Measurements from ENCODE around the gene GIGYF2. TPM values are rescaled to one million over a fixed set of nuclear protein-coding genes. Genes with fewer than 3 reads are reported as not detected.
A peak's percentile ranks its signal among the peaks of the same experiment; 100 is the strongest.
"Not testable (repeated sequence)": the region's sequence is repeated elsewhere in the genome, so short reads cannot be mapped to it uniquely, and the experiment has no call there.

Gene GIGYF2, protein sequence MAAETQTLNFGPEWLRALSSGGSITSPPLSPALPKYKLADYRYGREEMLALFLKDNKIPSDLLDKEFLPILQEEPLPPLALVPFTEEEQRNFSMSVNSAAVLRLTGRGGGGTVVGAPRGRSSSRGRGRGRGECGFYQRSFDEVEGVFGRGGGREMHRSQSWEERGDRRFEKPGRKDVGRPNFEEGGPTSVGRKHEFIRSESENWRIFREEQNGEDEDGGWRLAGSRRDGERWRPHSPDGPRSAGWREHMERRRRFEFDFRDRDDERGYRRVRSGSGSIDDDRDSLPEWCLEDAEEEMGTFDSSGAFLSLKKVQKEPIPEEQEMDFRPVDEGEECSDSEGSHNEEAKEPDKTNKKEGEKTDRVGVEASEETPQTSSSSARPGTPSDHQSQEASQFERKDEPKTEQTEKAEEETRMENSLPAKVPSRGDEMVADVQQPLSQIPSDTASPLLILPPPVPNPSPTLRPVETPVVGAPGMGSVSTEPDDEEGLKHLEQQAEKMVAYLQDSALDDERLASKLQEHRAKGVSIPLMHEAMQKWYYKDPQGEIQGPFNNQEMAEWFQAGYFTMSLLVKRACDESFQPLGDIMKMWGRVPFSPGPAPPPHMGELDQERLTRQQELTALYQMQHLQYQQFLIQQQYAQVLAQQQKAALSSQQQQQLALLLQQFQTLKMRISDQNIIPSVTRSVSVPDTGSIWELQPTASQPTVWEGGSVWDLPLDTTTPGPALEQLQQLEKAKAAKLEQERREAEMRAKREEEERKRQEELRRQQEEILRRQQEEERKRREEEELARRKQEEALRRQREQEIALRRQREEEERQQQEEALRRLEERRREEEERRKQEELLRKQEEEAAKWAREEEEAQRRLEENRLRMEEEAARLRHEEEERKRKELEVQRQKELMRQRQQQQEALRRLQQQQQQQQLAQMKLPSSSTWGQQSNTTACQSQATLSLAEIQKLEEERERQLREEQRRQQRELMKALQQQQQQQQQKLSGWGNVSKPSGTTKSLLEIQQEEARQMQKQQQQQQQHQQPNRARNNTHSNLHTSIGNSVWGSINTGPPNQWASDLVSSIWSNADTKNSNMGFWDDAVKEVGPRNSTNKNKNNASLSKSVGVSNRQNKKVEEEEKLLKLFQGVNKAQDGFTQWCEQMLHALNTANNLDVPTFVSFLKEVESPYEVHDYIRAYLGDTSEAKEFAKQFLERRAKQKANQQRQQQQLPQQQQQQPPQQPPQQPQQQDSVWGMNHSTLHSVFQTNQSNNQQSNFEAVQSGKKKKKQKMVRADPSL (N-terminal part only)
- 10 to 100 TPM; 35.3 to 44.9 (median 39.3) TPM for polyA plus RNA-seq (ENCODE audit: insufficient read length in 10 of 10)
- long read RNA-seq, donor 1, result 0 reads
- long read RNA-seq, donor 2, result 0 reads
- long read RNA-seq, donor 3, result 0 reads
- long read RNA-seq, donor 4, result 0 reads
- long read RNA-seq, donor 5, partial matches to known transcripts, result 0 of 1 reads
- long read RNA-seq, donor 5, other reads (novel, unspliced or antisense), result 0 of 1 reads
- long read RNA-seq, donor 6, result 0 reads
- long read RNA-seq, donor 7, partial matches to known transcripts, result 5 of 7 reads
- long read RNA-seq, donor 7, other reads (novel, unspliced or antisense), result 0 of 7 reads
- long read RNA-seq, donor 8, partial matches to known transcripts, result 0 of 1 reads
- long read RNA-seq, donor 8, other reads (novel, unspliced or antisense), result 0 of 1 reads
- long read RNA-seq, donor 9, result 0 reads

DNA sequence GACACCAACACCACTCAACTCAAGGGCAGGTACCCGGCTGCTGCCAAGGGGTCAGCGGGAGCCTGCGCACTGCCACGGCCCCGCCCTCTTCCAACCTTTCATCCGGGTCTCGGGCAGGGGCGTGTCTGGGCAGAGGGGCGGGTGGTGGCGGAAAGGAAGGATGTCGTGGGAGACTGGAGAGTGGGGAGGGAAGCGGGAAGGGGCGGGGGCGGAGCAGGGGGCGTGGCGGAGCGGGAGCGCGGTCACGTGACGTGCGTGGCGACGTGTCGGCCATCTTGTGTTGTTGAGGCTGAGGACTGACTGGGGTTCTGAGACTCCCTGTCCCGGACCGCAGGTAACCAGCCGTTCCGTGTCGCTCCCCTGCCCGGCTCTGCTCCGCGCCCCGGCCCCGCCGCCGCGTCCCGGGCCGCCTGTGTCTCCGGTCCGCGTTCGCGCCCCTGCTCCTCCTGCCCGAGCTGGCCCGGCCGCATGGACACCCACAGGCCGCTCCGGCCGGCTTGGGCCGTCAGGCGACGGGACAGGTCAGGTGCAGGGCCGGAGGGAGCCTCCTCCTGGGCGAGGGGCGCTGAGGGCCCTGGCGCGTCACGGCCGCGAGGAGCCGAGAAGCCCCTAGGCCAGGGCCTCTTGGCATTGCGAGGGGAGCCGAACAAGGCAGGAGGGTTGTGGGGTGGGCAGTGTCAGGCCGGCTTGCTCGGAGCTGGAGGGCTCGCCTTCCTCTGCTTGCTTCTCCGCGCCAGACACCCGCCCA, at the start of gene GIGYF2:
TSS of gene GIGYF2 (plus strand) at position 273 of the 748 bp plus-strand sequence. CDS start 37,867 bp downstream, outside the sequence.
- DNase-seq, result peak; percentile 94 to 98 (median 97)

DNA sequence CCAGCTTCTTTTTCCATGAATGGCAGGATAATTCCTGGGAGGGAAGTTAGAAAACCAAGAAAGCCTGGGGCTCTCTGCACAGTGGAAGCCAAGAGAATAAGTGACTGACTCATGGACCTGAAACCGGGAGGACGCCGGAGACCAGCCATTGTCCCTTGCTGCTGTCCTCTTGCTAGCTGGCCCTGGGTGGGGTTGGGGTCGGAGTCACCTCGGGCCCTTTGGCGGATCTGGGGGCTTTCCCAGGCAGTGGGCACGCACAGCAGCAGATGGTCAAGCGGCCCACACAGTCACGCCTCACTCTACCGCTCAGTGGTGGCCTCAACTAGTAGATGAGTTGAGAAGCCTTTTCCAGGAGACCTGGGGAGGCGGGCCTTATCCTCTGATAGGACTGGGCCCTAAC, 48.1 kb upstream of the GIGYF2 start:
- DNase-seq, result no peak

DNA sequence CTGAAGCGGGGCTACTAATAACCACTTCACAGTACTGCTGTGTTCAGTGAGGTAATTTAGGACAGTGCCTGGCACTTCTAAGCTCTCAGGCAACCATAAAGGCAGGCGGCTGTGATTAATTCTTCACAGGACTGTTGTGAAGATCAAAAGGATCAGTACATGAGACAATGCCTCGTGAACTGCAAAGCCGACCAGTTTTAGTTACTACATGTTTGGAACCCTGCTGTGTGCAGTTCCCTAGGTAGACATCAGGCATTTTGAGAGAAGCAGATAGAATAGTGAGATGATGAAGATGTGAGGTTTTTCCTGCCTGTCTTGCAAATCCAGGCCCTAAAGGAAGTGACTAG, 44.7 kb upstream of the GIGYF2 start:
- DNase-seq, result no peak

DNA sequence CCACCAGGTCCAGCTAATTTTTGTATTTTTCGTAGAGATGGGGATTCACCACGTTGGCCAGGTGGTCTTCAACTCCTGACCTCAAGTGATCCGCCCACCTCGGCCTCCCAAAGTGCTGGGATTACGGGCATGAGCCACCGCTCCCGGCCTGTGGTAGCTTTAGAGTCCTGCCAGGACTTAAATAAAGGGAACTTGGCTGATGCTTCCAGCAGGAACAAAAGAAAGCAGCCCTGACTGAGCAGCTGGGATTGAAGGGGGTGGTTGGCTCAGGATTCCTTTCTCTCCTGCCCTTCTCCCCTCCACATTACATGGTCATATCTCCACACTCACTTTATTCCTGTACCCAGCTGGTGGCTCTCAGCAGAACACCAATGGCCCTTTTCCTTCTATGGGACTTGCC, 43.7 kb upstream of the GIGYF2 start:
- DNase-seq, result no peak

DNA sequence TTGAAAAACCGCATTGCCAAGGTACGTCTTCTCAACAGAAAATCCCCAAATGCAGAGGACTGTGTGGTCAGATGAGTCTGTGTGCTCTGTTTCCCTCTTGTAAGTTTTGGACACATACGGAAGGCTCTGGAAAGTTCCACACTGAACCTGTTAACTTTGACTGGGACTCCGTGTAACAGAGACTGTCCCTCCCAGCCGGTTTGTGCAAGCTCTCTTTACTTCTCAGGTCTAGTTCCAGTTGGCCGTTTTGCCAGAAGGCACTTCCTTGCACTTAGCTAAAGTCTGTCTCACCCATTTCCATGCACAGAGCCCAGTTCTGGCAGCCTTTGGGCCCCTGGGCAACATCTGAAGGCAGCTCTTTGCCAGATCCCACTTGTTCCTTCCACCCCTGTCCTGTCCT, 41.7 kb upstream of the GIGYF2 start:
- DNase-seq, result no peak

DNA sequence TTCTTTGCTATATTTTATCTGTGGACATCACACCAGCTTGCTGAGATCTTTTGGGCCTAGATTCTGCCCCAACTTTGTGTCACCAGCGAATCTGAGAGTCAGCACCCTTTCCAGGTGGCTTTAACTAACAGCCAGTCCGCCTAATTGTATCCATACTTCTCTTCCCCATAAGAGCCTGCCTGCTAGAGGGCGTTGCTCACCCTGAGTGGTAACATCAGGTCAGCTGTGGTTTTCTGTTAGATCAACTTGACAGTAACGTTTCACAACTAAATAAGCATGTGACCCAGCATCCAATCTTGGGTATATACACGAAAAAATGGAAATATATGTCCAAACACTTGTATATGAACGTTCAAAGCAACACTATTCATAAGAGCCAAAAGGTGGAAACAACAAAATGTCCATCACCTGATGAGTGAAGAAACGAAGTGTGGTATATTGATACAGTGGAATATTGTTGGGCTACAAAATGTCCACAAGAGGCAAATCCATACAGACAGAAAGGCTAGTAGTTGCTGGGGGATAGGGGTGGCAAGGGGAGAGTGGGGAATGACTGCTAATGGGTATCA, 38.8 kb upstream of the GIGYF2 start:
- DNase-seq, result no peak

DNA sequence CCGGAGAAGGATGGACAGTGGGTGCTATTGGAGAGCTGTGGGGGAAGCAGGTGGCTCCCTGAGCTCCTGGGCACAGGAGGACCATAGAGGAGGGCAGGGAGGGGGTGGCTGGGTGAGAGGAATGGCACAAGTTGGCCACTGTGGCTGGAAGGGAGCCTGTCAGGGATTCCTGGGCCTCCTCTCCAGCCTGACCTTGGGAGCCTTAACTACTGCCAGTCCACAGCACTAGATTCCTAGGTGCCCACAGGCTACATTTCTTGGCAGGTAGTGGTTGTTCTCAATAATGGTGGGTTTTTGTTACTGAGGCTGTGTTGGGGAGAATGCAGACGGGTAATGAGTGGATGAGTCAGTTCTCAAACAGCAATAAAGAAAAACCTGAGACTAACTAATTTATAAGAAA, 37.8 kb upstream of the GIGYF2 start:
- DNase-seq, result no peak

DNA sequence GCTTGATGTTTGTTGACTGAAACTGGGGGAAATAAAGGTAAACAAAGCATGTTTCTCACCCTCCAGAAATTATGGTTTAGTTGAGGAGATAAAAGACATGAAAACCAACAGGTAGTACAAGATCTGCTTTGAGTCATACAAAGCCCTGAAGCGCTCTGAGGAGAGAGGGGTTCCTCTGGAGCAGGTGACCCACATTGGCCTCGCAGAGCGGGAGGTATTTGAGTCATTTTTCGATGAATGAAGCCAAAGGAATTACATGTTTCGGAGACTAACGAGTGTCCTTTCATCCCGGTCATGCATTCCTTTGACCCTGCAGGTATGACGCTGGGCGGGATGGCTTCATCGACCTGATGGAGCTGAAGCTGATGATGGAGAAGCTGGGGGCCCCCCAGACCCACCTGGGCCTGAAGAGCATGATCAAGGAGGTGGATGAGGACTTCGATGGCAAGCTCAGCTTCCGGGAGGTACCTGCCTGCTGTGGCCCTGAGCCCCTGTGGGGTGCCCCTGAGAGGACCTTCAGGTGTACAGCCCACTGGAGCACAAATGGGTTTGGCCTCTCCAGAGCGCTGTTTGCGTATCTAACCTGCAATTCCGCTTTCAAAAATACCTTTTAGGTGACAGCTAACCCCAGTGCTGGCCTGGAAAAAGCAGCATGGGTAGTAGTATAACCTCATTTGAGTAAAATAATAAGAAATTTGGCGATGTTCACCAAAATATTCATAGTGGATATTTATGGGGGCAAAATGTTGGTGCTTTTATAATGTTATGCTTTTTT, 34.5 kb upstream of the GIGYF2 start:
- DNase-seq, result no peak

DNA sequence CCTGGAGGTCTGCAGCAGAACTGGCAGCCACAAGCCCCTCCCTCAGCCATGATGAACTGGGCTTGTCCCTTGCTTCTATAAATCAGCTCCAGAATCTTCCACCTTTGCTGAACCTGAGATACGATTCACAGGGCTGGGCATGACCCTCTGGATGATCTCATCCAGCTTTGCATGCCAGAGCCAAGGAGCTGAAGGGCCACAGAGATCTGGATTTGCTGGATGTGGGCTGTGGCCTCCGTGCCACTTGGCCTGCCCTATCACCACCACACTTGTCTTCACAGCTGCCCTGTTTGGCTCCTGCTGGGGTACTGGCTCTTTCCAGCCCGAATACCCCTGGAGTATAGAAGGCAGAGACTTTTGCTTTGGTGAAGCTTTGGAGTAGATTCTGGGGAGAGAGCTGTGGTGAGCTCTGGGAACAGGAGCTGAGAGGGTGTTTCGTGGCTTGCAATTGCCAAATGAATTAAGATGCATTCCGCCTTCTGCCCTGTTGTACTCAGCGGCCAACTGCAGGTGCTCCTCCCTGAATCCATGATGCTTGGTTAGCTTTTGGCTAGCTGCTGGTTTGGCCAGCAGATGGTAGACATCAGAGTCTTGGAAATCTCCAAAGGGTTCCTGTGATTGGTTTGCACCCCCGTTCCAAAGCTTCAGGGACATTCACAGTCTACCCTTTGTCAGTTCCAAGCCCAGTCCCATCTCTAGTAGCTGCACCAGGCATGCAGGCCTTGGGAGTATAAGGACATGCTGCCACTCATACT, 30.9 kb upstream of the GIGYF2 start:
- no peak for DNase-seq

DNA sequence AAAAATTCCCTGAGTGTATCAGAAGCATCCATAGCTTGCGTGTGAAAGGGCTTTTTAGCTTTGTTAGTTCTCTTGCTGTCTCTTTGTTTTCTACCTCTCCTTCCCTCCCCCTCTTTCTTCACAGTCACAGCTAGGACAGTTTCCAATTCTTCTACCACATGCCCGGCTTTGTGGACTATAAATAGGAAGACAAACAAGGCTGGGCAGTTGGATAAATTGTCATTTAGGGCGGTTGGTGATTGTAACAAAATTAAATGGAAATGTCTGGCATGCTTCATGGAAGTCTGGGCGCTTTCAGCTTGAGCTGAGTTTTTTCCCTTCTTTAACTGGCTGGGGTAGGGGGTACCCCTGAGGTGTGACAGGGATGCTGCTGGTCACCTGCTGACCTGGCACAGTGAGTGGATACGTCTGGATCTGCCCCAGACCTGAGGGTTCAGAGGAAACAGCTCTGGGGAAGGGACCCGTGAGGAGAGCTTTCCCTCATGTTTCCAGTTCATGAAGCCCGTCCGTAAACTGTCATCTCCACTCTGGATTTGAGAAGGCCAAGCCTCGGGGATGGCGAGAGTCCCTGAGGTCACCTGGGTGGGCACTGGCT, 29.0 kb upstream of the GIGYF2 start:
- no peak for DNase-seq

DNA sequence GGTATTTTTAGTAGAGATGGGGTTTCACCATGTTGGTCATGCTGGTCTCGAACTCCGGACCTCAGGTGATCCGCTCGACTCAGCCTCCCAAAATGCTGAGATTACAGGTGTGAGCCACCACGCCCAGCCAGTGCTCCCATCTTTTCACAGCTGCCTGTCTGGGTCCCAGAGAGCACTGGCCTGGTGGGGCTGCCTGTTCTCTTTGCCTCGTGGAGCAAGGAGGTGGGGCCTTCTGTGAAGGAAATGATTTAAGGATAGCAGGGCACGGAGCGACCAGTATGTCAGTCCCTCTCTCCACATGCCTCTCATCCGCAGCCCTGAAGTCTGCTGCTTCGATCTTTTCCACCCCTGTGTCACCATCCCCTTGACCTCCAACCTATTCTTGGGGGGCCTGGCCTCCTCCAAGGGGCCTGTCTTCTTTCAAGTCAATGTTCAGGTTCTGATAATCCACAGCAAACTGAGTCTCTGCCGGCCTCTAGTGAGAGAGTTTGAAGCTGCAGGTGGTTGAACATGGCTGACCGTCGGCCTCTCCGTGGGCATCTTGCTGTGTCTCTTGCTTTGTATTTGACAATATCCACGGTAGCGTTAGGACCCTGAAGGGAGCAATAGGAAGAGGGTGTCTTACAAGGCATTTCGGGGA, 28.2 kb upstream of the GIGYF2 start:
- peak; percentile 9 to 52 (median 37) for DNase-seq

DNA sequence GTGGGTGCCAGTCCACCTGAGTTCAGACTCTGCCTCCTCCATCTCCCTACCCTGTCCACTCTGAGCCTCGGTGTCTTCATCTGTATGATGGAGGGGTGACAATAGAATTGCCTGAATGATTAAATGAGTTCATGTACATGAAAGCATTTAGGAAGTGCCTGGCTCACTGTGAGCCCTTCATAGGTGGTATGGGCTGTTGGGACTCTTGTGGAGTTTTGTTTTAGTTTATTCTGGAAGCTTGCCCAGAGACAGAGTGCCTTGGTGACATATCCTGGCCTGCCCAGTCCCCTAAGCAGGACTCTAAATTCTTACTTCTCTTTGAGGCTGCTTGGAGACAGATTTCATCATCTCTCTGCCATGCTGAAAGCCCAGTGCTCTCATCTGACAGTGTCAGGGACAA, 24.5 kb upstream of the GIGYF2 start:
- no peak for DNase-seq

DNA sequence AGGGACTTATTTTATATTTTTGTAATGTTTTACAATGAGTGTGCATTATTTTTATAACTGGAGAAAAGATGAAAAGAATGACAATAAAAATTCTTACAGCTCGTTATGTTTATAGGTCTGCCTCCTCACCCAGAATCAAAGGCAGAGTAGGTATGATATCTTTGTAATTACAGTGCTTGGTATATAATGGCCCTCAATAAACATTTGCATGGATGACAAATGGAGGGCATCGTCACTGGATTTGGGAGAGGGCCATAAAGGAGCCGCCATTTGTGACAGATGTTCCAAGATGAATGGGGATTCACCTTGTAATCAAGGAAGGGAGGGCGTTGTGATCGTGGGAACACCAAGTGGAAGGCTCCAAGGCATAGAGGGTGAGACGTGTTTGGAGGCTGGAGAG, 22.6 kb upstream of the GIGYF2 start:
- DNase-seq, result no peak

DNA sequence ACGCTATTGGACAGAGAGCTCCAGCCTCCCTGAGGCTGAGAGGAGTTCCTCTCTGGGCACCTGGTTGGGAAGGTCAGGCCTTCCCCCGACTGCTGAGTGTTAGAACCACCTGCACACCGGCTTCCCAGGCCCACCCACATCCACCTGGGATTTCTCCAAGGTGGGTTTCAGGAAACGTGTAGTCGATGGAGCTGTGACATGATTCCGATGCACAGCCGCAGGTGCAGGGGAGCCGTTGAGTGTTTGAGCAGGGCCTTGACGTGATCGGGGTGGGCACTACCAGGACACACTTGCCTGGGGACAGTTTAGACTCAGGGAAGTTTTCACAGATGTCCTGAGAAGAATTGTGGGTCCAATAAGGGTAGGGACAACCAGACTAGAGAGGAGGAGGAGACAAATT, 21.8 kb upstream of the GIGYF2 start:
- DNase-seq, result no peak

DNA sequence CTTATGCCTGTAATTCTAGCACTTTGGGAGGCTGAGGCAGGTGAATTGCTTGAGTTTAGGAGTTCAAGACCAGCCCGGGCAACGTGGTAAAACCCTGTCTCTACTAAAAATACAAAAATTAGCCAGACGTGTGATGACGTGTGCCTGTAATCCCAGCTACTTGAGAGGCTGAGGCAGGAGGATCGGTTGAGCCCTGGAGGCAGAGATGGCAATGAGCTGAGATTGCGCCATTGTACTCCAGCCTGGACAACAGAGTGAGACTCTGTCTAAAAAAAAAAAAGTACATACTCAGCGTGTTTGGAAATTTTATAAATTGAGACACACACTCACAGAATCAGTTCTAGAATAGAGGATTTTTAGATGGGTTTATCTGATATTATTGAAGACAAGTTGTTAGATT, 17.1 kb upstream of the GIGYF2 start:
- no peak for DNase-seq

DNA sequence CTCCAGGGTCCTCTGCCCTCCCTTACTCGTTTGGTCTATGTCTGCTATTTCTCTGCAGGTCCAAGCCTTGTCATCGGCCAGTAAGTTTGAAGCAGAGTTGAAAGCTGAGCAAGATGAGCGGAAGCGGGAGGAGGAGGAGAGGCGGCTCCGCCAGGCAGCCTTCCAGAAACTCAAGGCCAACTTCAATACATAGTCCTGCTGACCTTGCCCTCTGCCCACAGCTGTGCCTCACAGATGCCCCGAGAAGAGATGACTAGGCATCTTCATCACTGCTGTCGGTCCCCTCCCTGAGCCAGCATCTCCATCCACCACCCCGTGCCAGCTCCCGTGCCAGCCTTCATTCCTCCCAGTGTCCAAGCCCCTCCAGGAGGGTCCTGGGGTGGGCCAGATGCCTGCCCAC, 15.6 kb upstream of the GIGYF2 start:
- DNase-seq, result no peak

DNA sequence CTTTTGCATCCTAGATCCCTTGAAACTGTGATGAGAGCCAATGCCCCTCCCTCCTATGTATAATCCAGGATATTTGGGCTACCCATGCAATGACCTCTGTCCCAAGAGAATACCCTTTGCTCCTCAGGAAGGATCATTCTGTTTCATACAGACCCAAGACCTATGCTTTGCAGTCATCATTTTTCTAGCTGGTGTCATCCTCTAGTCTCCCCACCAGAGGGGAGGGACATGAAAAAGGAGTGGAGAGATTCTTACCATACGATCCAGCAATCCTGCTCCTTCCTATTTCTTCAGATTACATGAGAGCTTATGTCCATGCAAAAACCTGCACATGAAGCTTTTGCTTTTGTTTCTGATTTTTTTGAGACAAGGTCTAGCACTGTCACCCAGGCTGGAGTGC, 13.8 kb upstream of the GIGYF2 start:
- DNase-seq, result no peak

DNA sequence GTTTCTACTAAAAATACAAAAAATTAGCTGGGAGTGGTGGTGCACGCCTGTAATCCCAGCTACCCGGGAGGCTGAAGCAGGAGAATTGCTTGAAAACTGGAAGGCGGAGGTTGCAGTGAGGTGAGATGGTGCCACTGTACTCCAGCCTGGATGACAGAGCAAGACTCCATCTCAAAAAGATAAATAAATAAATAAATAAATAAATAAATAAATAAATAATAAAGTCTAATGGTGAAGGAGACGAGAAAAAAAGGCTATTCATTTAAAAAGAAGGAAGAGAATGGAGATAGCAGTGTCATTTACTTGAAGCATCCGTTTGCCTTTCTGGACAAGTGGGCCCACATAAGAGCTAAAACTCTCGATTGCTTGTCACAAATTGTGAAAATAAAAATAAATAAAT, 11.7 kb upstream of the GIGYF2 start:
- not testable (repeated sequence) for DNase-seq
